NCI-H82 treated with DMSO at 0.1 percent for 48 hours (cell line): ENCODE data around the gene TRAF3IP1.
"Not testable (repeated sequence)": the region's sequence is repeated elsewhere in the genome, so short reads cannot be mapped to it uniquely, and the experiment has no call there.

ENCODE experiments used
- DNase-seq: peaks from one replicate; lab custom pipeline; 2025; ENCODE audit not compliant: unreplicated experiment; lab: John Stamatoyannopoulos, UW

The TRAF3IP1 gene

DNA sequence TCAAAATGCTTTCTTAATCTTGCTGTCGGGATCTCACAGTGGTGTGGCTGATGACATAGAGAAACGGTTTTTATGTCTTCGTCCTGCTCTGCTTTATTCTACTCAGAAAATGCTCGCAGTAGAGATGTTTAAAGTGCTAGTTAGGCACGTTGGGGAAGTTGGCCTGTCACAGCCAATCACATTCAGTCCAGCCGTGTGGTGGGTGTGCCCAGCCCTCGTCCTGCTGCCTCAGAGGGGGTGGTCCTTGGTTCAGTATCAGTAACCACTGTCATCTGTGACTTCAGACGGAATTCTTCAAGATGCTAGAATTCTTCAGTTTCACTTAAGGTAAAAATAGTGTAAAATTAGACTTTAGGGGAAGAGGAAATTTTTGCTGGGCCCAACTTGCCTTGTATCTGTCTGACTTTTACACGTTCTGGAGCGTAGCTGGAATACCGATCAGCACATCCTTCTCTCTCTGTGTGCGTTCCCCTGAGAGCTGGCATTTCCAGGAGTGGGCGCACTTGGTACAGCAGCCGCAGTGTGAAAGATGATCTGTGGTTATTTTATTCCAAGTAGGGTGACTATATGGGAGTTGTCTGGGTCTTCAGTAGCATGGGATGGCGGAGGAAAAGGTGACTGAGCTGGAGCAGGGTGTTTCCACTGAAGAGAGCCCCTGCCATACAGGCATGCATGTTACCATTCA, 18.5 kb downstream of the TRAF3IP1 start:
- no peak for DNase-seq

DNA sequence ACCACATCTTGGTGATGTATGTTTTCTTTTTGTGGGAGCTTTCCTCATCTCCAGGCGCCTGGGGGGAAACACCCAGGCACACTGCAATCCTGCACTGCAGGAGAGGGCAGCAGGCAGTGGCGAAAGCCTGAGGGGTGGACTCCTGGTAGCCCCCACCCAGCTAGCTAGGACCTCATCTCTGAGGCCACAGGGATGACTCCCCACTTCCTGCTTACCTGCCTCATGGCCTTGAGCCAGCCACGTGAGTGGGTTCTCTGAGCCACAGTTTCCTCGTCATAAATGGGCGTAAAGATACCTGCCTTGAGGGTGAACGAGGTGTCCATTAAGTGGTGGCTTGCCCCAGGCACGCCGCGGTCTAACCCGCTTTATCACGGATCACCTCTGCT, 19.1 kb downstream of the TRAF3IP1 start:
- DNase-seq, result no peak

DNA sequence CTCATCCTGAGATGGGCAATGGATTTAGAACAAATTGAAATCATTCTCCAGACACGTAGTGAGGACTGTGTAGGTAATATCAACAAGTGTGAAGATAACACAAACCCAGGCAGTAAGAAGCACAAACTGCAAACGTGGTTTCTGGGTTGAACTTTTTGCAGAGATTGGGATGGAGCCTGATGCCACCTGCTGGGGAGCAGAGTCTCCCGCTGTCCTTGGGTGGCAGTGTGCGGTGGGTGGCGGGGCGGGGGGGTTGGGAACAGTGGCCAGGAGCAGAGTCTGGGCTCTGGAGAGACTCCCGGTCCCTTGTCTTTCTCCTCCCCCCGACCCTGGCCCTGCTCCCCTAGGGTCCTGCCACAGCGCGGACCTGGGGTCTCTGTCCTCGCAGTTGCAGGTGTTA, 19.5 kb downstream of the TRAF3IP1 start:
- DNase-seq, result no peak

DNA sequence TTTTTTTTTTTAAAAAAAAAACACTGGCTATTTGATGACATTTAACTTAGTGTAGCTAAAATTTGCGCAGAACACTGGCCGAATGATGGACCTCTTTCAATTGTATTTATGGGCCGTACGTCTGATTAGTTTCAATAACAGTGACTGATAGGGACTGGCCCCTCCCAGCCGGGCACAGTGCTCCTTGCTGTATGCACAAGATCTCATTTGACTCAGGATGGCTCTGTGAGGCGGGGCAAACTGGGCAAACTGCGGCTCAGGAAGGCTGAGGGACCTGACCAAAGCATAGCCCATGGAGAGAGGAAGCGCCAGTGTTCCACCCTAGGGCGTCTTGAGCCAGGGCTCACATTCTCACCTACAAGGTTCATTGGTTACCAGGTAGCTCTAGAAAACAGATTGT, 21.2 kb downstream of the TRAF3IP1 start:
- no peak for DNase-seq

DNA sequence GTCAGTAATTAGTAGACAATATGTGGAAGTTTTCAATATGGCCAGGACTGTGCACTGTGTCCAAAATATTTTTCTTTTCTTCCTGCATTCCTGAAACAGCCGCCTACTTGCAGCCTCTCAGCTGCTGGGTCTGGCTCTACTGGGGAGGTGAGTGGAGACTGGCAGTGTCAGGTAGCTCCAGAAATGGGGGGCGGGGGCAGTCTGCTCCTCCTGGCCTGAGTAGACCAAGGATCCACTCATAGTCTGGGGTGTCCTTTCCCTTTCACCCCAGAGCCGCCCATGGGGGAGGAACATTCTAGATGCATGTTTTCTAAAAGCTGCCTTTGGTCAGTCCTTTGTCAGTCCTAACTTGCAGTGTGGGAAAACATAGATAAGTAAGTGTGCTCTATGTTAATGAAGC, 23.7 kb downstream of the TRAF3IP1 start:
- no peak for DNase-seq

DNA sequence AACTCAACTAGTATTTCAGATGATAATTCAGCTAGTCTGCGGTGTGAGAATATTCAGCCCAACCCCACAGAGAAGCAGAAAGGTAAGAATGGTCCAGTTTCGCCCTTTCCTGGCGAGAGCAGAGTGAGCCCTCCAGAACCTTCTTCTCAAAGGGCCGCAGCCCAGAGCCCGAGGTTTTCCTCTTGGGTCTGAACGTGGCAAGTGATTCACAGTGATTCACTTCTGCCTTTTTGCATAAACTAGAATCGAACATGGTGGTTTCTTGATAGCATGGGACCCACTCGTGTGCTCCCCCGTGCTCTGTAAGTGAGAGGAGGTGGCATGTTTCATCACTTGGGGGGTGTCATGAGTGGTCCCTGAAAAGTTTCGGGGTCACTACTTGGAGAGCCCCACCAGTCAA, 24.2 kb downstream of the TRAF3IP1 start:
- DNase-seq, result no peak

DNA sequence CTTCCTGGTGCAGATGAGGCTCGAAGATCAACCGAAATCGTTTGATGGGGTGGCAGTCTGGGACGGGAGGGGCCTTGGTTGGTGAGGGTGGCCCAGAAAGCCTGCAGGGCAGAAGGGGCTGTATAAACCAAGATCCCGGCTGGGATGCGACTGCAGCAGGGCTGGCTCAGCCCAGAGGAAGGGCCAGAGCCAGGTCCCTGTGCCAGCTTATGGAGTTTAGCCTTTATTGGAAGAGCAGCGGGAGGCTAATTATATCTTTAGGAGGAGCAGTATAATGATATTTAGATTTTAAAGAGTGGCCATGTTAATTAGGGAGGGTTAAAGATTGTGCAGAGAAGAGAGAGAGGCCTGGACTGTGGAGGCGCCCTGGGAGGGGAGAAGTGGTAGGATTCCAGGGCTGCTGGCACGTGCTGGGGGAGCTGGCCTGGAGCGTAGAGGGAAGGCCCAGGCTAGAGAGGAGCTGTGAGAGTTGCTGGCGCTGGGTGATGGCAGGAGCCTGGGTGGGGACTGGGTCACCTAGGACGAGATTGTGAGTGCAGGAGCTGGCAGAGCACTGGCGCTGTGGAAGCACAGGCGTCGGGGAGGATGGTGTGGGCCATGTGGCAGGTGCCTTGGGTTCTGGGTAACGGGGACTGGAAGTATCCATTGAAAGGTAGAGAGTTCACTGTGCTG, 25.1 kb downstream of the TRAF3IP1 start:
- DNase-seq, result no peak

DNA sequence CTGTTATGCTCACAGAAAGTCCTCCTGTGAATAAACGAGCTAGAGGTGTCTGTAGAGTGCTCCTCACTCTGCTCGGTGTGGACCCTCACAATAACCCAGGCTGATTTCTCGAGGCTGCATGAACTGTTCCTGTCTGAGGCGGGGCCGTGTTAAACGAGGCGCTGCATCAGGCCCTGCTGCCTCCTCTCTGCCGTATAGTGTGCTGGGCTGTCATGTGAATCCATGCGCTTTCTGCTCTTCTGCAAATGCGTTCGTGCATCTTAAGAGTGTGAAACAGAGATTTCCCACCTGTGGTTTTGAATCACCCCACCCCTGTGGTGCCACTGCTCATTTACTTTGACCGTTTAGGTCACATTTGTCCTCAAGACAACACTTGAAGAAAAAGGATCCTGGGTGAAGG, 26.2 kb downstream of the TRAF3IP1 start:
- DNase-seq, result no peak

DNA sequence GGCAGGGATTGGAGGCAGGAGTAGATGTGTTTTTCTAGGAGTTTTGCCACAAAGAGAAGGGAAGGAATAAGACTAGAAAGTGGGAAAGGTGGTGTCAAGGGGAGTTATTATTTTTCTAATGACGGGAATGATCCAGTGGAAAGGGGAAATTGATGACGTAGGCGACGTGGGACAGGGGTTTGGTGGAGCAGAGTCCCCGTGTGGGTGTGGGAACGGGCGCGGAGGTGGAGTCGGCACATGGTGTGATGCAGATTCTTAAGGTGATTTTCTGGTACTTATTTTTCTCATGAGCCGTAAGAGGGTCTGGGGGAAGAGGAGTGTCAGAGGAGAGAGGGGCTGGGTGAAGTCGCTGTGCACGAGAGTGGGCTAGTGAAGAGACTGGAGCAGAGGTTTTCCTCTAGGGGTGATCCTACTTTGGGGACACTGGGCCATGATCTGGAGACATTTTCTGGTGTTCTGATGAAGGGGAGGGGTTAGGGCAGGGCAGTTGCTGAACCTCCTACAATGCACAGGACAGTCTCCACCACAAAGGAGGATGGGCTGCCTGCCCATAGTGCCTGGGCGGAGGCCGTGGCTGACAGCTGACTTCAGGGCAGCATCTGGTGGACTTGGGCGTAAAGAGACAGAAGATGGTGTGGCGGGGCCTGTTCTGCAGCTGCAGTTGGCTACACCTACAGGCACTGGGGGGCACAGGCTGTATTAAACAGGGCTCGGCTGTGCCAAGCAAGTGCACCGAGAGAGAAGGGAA, 30.0 kb downstream of the TRAF3IP1 start:
- DNase-seq, result no peak

DNA sequence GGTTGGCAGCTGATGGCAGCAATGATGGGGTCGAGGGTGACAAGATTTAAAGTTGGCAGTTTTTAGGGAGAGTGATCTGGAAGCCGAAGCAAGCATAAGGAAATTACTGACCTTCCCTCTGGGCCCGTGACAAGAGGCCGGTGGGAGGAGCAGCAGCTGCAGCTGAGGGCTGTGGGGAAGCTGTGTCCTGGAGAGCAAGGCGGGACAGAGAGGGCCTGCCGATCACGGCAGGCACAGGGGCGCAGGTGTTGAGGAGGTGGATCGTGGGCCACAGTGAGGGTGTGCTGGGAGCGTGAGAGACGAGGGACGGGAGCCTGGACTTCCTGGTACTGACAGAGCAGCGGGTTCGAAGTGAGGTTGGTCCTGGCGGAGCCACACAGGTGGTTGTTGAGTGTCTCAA, 31.0 kb downstream of the TRAF3IP1 start:
- no peak for DNase-seq

DNA sequence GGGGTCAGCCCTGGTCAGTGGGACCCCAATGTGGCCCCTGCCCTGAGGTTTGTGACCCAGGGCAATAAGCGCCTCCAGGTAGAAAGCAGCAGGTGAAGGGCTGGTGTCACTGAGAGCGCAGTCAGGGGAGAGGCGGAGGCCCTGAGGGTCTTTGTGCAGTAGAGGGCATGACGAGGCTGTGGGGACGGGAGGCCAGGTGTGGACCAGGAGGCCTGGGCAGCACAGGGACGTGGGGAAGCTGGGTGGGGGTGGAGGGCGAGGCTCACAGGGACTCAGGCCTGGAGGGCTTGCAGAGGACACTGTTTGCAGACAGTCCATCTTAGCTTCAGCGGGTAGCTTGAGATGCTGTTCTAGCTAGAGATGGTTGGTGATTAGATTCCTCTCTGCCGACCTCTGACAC, 32.0 kb downstream of the TRAF3IP1 start:
- no peak for DNase-seq

DNA sequence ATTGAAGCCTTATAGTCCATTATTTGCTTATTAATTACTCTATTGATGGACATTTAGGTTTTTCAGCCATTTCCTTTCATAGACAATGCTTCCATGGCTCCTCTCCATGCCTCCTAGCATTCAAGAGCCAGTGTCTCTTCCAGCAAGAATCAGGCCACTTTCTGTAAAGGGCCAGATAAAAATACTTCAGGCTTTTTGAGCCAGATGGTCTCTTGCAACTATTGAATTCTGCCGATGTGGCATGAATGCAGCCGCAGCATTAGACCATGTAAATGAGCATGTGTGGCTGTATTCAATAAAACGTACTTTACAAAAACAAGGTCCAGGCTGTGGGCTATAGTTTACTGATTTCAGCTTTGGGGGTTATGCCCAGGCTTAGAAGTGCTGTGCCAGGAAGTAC, 38.5 kb downstream of the TRAF3IP1 start:
- DNase-seq, result no peak

DNA sequence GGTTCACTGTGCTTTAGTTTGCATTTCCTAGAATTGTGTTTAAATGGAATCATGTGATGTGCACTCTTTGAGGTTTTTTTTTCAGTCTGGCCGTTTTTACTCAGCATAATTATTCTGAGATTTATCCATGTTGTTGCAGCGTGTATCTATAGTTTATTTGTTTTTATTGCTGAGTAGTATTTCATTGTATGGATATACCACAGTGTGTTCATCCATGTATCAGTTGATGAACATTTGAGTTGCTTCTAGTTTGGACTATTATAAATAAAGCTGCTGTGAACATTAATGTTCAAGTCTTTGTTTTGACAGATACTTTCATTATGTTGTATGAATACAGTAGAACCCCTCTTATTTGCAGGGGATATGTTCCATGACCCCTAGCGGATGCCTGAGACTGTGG, 39.1 kb downstream of the TRAF3IP1 start:
- DNase-seq, result no peak

DNA sequence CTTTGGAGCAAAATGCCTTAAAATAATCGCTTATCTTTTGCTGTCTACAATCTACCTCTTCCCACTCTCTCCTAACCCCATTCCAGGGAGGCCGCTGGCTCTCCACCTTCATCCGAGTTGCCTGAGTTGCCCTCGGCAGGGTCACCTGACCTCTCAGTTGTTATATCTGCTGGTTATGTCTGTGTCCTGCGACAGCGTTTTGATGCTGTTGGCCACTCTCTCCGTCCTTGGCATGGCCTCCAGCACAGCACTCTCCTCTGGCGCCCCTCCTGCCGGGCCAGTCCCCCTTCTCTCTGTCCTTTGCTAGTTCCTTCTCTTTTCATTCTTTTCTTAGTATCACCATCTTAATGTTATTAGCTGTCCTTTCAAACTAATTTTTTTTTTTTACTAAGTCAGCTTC, 41.6 kb downstream of the TRAF3IP1 start:
- DNase-seq, result no peak

DNA sequence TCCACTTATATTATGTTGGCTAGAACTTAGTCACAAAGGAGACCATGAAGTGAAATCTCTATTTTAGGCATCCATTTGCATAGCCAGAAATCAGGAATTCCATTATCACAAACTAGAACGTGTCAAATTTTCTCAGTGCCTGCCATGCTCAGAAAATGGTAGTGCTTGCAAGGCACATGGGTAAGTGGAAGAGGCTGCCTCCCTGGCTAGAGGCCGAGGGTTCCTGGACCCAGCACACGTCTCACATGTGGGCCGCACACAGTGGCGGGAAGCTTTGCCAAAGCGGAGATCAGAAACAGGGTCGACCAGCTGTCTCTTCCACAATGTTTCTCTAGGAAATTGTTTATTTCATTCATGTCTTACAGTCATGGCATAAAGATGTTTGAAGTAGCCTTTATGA, 42.3 kb downstream of the TRAF3IP1 start:
- no peak for DNase-seq

DNA sequence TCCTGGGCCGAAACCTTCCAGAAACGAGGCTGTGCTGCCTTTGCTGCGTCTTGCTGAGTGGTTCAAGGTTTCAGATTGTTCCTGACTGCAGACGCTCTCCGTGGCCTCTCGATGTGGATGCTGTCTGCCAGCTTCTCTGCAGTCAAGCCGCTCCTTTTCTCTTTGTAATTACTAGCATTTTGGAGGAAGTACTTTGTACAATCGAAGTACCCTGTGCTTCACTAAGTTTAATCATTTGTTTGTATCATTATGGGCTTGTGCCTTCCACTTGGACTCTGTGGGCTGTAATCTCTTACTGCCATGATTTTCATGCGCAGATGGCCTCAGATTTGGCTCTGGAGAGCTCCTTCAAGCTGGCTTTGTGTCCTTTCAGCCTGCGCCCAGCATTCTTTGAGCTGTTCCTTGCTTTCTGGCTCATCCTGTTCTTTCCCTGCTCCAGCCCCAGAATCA, 49.3 kb downstream of the TRAF3IP1 start:
- DNase-seq, result no peak

DNA sequence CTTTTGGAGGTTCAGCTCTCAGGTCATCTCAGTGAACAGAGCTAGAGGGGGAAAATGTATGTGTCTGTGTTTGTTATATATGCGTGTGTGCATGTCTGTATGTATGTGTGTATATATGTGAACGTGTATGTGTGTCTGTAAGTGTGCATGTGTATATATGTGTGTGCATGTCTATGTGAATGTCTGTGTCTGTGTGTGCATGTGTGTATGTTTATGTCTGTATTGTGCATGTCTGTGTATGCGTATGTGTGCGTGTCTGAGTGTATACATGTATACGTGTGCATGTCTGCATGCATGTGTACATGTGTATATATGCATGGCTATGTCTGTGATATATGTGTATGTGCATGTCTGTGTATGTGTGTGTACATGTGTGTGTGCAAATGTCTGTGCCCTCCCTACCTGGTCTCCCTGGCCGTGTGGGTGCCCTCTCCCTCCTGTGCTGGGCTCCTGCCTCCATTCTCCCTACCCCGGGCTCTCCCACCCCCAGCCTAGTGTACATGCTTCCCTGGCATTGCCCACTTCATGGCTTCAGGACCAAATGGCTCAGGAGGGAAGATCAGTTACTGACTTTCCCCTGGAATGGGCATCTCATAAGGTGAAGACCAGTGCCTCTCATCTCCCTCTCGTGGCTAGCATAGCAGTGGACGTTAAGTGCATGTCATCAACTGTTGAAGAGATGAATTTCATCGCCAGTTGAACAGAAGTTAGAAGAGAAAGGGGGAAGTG, 49.9 kb downstream of the TRAF3IP1 start:
- DNase-seq, result no peak

DNA sequence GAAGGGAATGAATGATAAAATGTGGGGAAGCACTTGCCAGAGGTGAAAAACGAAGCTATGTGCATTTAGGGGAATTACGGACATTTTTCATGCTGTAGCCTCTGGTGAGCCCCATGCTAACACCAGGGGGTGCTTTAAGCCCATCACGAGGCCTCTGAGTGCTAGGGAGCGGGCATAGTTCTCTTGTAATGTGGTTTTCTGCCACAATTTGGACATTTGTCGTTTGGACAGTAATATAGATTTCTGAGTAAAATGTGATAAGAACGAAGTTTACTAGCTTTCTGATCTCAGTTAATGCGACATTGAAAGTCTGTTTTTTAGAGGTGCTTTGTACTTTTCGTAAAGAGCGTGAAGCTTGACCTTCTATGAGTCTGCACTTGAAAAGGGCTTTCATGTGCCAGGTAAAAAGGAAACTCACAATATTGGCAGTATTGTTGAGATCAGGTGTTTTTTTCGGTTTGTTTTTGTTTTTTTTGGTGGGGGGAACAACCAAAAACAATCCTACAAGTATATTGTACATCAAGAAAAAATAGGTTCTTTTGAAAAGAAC, 50.6 kb downstream of the TRAF3IP1 start:
- no peak for DNase-seq

DNA sequence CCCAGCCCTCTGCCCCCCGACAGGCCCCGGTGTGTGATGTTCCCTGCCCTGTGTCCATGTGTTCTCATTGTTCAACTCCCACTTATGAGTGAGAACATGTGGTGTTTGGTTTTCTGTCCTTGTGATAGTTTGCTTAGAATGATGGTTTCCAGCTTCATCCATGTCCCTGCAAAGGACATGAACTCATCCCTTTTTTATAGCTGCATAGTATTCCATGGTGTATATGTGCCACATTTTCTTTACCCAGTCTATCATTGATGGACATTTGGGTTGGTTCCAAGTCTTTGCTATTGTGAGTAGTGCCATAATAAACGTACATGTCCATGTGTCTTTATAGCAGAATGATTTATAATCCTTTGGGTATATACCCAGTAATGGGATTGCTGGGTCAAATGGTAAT, 52.0 kb downstream of the TRAF3IP1 start:
- not testable (repeated sequence) for DNase-seq

DNA sequence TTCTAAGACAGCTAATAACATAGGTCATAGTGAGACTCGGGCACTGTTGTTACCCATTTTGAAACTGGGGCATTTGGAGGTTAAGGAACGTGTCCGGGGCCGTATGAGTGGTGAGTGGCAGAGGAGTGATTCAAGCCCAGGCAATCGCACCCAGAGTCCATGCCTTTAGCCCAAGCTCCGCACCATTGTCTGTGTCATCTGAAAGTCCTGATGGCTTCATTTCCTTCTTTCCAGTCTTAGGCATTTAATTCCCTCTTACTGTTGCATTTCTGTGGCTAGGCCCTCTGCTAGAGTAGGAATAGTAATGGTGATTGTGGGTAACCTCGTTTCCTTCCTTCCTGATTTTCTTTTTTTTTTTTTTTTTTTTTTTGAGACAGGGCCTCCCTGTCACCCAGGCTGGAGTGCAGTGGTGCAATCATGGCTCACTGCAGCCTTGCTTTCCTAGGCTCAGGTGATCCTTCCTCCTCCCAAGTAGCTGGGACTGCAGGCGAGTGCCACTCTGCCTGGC, 56.6 kb downstream of the TRAF3IP1 start:
- no peak for DNase-seq
